Suppressor macrophage treated with lipopolysaccharide for 1 hour (primary cell): Measurements from ENCODE around the gene FAM171A2.
"Not testable (repeated sequence)": the region's sequence is repeated elsewhere in the genome, so short reads cannot be mapped to it uniquely, and the experiment has no call there.

ENCODE experiments used
- DNase-seq, 3 donors: peaks; one replicate each; pipeline ENCODE4 v3.0.0-alpha.2; 2020 to 2022

FAM171A2 gene

DNA sequence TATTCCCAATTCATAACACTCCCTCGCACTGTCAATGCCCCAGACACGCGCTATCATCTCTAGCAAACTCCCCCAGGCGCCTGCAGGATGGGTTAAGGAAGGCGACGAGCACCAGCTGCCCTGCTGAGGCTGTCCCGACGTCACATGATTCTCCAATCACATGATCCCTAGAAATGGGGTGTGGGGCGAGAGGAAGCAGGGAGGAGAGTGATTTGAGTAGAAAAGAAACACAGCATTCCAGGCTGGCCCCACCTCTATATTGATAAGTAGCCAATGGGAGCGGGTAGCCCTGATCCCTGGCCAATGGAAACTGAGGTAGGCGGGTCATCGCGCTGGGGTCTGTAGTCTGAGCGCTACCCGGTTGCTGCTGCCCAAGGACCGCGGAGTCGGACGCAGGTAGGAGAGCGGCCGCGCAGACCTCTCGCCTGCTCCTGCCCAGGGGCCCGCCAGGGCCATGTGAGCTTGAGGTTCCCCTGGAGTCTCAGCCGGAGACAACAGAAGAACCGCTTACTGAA, 18.7 kb downstream of the FAM171A2 start, which contains the start of gene GRN:
Gene GRN, plus strand, starts transcription at position 364 of the 515 bp plus-strand sequence. CDS start 3,863 bp downstream, outside the sequence.
- peak; percentile 95 to 96 (median 96) for DNase-seq

DNA sequence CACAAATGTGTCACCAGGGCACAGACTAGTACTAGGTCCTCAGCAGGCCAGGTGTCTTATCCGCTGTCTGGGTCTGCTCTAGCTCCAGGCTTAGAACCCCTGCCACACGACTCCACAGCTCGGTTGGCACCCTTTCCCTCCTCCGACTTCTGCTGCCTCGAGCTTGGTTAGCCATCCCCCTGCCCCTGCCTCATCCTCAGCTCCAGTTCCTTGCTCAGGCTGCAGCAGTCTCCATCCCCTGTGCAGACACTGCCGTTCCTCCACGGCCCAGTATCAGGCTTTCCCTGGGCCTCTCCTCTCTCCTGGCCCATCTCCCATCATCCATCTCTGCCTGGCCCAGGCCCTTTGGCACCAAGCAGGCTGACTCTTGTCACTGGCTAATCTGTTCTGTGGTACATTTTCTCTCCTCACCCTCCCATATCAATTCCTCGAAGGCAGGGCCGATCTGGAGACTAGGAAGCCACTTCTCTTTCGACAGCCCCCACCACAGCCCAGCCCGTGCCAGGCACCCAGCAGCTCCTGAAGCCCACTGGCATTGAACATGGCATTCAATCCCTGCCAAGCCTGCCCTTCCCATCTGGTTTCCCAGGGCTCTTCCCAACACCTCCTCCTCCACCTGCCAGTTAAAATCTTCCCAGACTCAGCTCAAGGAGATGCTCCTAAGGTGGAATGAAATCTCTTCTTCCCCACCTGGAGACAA, 20.0 kb downstream of the FAM171A2 start:
- DNase-seq, result no peak

DNA sequence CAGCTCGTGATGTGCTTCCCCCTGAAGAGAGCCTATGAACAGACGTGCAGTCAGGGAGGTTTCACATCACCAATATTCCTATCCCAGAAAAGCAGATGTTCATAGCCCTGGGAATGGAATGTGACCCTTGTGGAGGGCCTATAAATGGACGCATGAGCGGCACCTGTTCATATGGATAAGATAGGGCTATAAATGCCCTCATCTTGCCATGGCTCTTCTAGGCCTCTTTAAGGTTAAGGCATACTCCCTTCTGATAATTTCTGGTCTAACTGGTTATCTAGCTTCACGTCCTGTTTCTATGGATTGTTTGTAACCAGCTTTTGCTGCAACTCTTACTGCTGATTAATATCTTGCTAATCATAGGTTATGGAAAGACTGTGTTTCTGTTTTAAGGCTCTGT, 23.1 kb downstream of the FAM171A2 start:
- DNase-seq, result not testable (repeated sequence)

DNA sequence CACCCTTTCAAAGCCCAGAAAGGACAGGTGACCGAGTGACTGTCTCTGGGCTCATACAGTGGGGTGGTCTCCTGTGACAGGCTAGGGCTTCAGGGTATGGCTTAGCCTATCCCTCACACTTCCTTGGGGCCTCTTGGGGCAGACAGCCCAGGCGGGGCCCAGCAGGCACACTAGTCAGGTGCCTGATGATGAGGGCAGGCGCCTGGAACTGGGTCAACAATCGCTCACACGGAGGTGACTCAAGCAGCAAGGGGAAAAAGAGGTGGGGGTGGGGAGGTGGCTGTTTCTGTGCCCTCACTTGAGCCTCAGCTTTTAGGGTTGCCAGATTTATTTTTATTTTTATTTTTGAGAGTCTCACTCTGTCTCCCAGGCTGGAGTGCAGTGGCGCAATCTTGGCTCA, 25.0 kb downstream of the FAM171A2 start:
- DNase-seq, result peak; percentile 75 to 83 (median 76)

DNA sequence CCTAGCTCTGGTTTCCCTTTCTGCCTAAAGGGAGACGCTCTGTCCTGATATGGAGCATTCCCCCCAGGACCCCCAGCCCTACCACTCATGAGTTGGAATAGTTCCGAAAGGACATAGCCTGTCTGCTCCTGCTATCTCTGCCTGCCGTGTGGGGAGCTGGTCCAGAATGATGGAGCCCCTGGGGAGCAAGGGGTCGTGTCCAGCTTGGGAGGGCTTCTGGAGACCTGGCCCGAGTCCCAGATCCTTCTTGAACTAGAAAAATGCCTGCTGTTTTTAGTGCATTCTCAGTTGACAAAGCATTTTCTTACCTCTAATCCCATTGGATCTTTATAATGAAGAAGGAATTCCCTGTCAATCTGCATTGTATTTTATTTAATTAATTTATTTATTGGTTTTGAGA, 27.7 kb downstream of the FAM171A2 start:
- no peak for DNase-seq

DNA sequence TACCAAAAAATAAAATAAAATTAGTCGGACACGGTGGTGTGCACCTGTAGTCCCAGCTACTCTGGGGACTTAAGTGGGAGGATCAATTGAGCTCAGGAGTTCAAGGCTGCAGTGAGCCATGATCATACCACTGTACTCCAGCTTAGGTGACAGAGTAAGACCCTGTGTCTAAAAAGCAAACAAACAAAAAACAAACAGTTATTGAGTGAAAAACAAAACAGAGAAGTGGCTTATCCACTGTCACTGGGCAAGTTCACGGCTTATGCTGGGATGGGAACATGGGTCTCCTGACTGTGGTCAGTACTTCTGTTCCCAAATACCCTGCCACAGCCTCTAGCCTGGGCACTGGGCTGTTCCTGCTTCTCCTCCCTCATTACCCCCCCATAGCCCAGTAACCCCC, 28.1 kb downstream of the FAM171A2 start:
- DNase-seq, result peak in 1 of 3 donors; percentile 32

DNA sequence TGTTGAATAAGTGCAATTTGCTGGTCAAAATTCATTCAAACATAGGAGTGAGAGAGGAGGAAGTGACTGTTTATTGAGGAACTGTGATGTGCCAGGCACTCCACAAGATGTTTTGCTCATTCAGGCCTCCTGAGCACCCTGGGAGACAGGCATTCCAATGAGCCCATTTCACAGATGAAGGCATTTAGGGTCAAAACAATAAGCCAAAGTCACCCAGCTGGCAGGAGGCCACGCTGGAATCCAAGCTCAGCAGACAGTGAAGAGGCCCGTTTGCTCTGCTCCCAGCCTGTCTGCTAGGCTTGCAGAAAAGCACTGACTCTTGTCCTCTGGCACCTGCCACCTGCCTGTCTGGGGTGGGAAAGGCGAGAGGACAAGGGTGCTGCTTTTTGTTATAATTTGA, 28.9 kb downstream of the FAM171A2 start:
- DNase-seq, result peak; percentile 49 to 60 (median 54)

DNA sequence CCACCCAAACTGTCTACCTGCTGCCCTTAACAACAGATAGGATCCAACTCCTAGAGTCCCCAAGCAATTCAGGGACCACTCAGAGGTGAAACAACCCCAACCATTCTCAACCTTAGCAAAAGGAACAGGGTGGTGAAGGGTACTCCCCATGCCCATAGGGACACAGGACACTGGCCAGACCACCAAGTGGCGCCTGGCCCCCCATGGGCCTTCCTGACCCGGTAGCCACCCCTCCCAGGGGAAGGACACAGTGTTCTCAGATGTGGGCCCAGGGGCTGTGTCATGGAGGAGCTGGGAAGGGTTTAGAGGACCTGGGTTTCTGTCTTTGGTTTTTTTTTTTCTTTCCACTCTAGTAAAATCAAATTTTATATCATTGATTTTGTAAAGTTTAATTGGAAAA, 29.3 kb downstream of the FAM171A2 start:
- no peak for DNase-seq

DNA sequence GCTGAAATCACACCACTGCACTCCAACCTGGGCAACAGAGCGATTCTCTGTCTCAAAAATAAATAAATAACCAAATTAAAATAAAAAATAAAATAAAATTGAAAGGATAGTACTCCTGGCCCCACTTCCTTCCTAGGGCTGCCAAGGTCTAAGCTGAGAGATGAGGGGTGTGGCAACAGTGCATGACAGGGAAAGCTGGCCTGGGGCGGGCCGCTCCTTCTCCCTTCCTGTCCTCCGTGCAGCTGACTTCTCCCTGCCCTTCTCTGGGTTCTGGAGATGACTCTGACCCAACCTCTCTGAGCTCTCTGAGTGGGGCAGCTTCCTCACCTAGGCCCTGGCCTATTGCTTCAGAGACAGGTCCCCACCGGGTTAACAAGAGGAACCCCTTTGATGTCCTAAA, 30.3 kb downstream of the FAM171A2 start:
- DNase-seq, result peak; percentile 65 to 79 (median 68)

DNA sequence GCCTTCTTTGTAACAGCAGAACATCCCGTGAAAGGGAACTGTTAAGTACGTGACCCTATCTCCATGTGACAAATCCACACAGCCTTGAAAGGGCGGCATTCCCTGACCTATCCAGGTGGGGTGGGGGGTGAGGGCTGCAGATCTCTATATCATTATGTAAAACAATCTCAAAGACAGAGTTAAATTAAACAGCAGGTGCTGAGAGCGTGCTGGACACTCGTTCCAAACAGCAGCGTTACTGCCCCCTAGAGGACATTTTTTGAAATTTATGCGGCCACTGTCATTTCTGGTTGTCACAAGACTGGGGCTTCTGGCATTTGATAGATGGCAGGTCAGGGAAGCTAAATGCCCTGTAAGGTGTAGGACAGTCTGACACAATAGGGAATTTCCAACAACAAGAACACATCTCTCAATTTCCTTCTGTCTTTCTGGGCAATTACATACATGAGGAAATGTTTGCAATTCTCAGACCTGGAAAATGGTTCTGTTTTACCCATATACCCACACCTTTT, 32.3 kb downstream of the FAM171A2 start:
- peak; percentile 90 to 94 (median 91) for DNase-seq

DNA sequence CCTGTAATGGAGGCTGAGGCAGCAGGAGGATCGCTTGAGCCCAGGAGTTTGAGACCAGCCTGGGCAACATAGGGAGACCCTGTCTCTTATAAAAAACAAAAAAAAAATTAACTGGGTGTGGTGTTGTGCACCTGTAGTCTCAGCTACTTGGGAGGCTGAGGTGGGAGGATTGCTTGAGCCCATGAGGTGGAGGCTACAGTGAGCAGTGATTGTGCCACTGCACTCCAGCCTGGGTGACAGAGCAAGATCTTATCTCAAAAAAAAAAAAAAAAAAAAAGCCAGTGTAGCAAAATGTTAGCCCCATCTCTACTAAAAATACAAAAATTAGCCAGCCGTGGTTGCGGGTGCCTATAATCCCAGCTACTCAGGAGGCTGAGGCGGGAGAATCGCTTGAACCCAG, 33.4 kb downstream of the FAM171A2 start:
- DNase-seq, result not testable (repeated sequence)

DNA sequence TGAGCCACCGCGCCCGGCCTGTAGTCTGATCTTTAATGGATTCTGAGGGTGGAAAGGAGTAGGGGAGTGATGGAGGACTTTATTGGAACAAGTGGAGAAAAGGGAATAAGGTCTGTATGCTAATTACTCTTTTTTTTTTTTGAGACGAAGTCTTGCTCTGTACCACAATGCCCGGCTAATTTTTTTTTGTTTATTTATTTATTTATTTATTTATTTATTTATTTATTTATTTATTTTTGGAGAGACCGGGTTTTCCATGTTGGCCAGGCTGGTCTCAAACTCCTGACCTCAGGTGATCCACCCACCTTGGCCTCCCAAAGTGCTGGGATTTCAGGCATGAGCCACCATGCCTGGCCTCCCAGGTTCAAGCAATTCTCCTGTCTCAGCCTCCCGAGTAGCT, 34.1 kb downstream of the FAM171A2 start:
- DNase-seq, result not testable (repeated sequence)

DNA sequence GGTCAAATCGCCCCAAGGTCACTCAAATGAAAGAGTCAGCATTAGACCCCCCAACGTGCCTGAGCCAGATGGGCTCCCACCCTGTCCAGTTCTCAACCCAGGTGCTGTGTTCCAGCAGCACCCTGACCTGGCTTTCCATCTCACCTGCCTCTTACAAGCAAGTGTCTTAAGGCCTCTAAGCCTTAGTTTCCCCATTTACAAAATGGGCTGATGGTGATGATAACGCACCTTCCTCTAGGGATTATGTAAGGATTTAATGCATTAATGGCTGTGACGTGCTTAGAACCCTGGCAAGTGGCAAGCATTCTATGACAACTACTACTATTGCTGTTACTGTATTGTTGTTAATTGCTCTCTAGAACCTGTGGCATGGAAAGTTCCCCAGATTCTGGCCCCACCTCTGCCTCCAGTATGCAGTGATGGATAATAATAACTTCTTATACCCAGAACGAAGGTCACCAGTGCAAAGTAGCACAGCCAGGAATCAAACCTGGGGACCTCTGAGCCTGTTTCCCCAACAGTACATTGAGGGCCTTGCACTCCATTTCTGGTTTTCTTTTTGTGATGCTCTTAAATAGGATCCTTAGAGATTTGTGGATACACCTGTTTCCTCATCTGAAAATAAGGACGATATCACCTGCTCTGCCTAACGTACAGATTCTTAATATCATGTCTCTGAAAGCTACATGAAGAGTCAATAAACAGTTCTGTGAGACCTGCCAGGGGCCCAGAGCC, 35.8 kb downstream of the FAM171A2 start:
- no peak for DNase-seq

DNA sequence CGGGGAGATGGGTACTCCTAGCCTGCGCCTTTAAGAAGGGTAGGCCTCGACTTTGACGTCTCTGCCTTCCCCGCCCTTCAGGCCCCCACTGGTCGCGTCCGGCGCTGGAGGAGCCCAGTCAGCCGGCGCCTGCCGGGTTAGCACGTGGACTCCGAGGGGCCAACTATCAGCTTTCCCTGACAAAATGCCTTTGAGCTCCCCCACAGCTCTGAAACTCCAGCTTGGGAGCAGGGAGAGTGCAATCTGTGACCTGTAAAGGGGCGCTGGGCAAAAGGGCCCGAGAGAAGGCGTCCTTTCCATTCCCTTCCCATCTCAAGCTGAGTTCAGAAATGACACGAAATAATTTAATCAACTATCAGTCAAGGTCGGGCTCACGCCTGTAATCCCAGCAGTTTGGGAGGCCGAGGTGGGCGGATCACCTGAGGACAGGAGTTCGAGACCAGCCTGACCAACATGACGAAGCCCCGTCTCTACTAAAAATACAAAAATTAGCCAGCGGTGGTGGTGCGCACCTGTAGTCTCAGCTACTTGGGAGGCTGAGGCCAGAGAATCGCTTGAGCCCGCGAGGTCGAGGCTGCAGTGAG, 36.7 kb downstream of the FAM171A2 start:
- DNase-seq, result peak; percentile 97

DNA sequence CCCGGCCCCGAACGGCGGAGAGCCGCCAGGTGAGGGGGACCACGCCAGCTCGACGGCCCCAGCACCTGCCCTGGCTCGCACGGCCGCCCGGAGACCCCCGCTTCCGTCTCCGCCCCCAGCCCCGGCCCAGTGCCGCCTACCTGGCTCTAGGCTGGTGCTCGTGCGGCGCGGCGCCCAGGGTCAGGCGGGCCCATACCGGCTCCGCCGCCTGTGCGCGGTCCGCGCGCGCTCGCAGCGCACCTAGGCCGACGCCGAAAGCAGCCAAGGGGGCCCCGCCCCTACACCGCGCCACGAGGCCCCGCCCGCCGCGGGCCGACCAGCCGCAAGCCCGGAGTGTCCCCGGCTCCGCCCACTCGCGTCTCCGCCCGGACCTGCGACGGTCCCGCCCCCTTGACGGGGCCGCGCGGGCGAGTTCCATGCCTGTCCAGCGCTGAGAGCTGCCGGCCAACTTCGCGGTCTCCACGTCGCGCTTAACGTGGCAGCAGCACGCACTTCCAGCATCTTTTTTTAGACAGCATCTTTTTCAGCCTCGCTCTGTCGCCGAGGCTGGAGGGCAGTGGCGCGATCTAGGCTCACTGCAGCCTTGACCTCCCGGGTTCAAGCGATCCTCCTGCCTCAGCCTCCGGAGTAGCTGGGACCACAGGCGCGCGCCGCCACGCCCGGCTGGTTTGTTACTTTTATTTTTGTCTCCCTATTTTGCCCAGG, 38.9 kb downstream of the FAM171A2 start, which contains the start of gene SLC25A39:
Gene SLC25A39, minus strand, starts transcription at position 253 of the 705 bp plus-strand sequence. CDS start 1,261 bp downstream, outside the sequence.
- DNase-seq, result peak; percentile 96 to 99 (median 99)

DNA sequence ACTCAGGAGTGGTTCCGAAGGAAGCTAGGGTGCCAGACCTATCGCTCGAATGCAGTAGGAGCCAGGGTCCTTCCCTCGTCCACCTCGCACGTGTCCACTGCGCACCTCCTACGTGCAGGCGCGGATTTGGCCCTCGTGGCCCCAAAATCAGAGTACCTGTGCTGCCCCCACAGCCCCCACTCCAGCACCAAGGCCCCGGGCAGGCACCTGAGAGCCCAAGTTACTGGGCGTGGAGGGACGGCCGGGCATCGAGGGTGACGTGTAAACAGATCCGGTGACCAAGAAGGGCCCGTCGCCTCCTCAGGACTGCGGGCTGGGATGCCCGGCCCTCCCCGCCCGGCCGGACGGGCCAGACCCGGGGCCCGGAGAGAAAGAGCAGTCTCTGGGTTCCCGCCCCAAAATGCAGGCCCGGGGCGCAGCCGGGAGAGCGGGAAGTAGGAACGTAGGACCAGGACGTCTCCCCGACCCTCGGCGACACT, 39.5 kb downstream of the FAM171A2 start:
- DNase-seq, result peak in 2 of 3 donors; percentile 36 to 61

DNA sequence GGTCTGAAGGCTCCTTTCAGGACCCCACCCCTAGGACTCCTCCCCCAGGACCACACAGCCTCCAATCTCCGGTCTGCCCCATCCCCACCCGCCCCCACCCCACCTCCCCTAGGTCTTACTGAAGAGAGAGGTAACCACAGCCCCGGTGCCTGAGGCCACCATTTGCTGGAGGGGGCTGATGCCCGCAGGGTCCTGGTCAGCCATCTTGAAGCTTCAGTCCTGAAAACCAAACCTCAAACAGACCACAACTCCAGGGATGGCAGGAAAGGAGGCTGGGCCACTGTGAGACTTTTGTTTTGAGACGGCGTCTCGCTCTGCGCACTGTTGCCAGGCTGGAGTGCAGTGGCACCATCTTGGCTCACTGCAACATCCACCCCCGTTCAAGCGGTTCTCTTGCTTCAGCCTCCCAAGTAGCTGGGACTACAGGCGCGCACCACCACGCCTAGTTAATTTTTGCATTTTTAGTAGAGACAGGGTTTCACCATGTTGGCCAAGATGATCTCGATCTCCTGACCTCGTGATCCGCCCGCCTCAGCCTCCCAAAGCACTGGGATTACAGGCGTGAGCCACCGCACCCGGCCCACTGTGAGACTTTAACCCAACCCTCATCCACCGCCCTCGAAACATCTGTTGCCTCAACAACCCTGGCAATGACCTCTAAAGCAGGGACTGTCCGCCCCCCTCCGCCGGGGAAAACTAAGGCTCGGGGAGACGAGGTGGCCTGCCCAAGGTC, 40.1 kb downstream of the FAM171A2 start:
- no peak for DNase-seq

DNA sequence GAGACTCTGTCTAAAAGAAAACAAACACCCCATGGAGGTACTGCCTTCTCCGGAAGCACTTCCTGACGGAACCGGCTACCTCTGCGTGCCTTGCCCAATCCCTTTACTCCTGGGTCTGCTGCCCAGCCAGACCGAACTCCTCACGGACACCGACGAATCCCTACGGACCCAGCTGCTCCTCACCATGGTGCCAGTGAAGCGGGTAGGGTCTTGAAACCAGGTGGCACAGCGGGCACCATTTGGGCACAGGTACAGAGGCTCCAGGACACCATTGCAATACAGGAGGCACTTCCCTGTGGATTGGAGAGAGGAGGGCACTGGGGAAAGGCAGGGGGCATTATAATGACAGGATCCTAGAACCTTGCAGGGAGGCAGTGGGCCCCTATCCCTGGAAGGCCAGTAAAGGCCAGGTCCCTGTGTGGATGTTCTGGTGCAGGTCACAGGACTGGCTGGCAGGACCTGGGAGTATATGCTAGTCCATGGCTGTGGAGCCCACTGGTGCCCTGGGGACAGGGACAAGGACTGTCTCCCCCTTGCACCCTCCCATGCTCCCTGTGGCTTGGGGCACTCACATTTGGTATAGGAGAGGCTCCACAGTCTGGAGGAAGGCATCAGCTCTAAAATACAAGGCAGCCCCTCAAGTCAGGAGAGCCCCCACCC, 41.3 kb downstream of the FAM171A2 start:
- DNase-seq, result no peak

DNA sequence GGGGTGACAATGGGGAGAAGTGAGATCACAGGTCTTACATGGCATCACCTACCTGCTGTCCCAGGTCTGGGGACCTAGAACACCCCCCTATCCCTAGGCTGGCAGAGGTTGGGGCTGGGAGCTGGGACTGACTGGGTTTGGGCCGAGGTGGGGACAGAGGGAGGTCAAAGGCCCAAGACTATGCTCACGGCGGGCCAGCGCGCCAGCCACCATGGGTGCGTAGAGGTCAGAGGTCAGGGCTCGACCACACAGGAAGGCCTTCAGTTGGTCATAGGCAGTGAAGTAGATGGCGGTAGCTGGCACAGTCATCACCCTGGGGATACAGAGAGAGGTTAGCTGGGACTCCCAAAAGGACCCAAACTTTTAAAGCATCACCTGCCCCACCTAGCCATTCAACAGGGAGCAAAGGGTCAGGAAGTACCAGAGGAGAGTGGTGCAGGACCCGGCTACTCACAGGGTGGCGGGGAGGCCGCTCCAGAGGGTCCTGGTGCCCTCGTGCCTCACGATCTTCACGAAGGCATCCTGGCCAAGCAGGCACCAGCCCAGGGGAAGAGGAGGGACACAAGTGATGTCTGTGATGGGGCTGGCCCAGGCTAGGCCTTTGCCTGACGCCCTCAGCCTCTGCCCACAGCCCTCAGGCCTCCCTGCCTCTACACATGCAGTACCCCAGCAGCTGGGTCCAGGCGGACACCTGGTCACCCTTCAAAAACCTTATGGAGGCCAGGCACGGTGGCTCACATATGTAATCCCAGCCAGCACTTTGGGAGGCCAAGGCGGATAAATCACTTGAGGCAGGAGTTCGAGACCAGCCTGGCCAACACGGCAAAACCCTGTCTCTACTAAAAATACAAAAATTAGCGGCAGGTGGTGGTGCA, 42.2 kb downstream of the FAM171A2 start:
- no peak for DNase-seq

DNA sequence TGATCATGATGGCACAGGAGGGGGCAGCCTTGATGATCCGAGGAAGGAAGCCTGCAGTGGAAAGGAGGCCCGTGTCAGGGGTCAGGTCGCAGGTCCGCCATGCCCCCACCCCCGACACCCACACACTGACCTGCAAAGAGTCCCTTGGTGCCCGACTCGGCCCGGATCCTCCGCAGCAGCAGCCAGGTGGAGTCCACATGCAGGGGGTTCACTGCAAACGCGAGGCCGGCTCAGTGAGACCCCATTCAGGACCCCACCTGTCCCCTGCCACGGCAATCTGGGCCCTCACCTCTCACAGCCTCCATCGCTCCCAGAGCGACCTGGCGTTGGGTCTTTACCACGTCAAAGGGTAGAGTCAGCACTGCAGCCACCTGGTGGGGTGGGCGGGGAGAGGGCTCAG, 43.6 kb downstream of the FAM171A2 start:
- no peak for DNase-seq
